Measurements from ENCODE around the gene AHCYL2.
A peak's percentile ranks its signal among the peaks of the same experiment; 100 is the strongest.
"Not testable (repeated sequence)": the region's sequence is repeated elsewhere in the genome, so short reads cannot be mapped to it uniquely, and the experiment has no call there.

AHCYL2 gene

DNA sequence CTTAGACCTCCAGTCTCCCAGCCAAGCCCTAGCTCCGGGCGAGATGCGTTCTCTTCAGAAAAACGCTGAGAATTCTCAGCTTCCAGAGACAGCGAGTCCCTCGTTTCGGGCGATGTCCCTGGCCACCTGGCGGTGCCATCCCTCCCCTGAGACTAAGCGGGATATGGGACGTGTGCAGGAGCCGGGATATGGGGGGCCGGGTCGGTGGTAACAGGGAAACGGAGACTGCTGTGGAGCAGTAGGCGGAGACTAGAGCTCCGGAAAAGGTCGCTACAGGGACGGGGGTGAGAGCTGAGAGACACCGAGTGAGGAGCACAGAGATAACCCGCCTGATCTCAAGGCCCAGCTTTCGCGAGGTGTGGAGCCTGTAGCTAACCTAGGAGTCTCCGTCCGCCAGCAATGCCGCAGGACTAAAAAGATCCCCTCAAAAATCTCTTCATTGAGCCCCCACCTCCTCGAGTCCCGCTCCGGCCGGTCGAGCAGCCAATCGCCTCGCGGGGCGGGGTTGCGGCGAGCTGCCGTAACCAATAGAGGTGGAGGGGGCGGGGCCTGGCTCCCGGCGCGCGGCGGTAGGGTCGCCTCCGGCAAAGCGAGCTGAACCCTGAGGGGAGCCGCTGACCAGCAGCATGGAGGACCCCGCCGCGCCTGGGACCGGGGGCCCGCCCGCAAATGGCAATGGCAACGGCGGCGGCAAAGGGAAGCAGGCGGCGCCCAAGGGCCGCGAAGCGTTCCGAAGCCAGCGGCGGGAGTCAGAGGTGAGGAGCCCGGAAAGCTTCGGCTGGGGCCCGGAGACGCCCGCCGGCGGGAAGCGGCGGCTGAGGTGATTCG is 209.2 kb downstream of the AHCYL2 start, which contains the start of gene STRIP2:
Gene STRIP2 (plus strand): TSS at position 586 of the 828 bp plus-strand sequence. CDS start 41 bp downstream, at position 627.
- DNase-seq = peak; percentile 61

DNA sequence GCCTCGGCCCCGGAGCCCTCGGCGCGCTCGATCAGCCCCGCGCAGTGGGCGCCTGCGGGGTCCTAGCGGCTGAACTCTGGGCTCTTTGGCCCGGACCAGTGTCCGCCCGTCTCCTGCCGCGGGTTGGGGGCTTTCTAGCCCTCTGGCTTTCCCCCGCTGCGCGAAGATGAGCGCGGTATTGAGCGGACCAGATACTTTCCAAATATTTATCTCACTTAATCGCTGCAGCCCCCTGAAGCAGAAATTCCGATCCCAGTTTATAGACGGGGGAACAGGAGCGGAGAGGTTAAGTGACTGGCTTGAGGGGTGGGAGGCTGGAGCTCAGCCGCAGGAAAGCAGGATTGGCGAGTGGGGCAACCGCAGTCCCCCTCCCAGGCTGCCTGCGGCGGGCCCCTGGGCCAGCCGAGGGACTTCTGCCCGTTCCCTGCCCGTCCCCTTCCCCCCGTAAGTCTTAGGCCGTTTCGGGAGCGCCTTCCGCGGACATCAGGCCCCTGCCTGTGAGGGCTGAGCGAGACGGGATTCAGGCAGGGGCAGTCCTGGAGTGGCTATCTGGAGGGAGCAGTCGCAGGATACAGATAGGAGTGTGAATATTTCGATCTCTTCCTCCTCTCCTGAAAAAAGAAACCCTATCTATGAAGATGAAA is 210.0 kb downstream of the AHCYL2 start:
- peak; percentile 23 for DNase-seq

DNA sequence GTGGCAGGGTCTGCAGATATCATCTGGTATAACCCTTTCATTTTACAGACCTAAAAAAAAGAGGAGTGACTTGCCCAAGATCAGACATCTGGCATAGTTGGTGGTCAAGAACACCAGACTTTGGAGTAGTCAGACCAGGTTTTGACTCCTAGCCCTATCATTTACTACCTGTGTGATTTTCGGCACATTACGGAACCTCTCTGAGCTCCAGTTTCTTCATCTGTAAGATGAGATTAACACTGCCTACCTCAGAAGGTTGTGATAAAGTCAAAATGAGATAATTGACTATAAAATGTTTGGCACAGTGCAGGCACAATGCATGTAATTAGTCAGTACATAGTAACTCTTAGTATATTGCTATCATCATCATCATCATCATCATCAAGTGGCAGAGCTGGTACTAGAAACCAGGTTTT is 210.6 kb downstream of the AHCYL2 start:
- DNase-seq = no peak

DNA sequence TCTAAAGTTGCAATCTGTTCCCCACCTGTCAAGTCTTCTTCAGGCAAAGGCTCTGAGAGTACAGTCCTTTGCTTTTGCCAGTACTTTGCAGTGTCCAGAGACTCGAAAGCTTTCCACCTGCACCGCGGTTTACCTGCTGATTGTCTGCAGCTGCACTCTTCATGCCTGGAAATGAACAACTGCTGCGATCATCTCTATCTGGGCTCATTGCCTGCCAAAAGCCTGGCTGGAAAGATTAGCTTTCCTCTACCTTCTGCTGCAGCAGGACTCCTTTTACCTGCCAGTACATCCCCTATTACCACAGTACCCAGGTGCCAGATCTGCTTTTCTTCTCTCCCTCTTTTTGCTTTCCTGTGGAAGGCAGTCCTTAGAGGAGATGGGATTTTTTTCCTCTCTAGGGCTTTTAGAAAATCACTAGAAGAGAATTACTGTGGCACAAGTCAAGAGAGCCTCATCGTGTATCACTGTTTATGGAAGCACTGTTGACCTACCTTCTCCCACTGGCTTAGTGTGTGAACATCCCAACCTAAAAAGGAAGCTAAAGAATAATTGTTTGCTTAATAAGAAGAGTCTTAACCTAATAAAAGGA is 211.6 kb downstream of the AHCYL2 start:
- no peak for DNase-seq

DNA sequence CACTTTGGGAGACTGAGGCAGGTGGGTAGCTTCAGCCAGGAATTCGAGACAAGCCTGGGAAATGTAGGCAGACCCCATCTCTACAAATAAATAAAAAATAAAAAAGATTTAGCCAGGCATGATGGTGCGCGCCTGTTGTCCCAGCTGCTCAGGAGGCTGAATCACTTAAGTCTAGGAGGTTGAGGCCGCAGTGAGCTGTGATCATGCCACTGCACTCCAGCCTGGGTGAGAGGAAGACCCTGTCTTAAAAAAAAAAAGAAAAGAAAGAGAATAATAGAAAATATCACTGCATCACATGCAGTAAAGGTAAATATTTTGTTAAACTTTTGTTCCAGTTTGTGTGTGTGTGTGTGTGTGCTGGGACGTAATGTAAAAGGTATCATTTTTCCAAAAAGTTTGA is 212.4 kb downstream of the AHCYL2 start:
- DNase-seq = no peak

DNA sequence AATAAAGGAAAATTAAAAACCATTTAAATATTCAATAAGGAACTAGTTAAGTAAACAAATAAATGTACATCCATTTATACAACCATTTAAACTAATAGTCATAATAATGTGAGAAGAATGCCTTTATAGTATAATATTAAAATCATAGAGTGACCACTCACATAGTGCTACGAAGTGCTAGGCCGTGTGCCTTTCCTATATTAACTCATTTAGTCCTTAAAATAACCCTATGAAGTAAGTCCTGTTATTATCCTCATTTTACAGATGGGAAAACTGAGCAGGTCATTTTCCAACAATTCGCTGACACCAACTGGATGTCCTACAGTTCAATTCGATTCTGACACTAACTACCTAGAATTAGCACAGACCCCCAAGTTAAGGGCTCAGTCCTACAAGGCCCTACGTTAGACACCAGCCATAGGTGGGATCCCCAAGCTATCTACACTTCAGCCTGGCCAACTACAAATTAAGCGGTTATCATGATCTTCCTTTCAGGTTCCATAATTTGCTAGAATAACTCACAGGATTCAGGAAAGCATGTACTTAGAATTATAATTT is 213.5 kb downstream of the AHCYL2 start:
- no peak for DNase-seq

DNA sequence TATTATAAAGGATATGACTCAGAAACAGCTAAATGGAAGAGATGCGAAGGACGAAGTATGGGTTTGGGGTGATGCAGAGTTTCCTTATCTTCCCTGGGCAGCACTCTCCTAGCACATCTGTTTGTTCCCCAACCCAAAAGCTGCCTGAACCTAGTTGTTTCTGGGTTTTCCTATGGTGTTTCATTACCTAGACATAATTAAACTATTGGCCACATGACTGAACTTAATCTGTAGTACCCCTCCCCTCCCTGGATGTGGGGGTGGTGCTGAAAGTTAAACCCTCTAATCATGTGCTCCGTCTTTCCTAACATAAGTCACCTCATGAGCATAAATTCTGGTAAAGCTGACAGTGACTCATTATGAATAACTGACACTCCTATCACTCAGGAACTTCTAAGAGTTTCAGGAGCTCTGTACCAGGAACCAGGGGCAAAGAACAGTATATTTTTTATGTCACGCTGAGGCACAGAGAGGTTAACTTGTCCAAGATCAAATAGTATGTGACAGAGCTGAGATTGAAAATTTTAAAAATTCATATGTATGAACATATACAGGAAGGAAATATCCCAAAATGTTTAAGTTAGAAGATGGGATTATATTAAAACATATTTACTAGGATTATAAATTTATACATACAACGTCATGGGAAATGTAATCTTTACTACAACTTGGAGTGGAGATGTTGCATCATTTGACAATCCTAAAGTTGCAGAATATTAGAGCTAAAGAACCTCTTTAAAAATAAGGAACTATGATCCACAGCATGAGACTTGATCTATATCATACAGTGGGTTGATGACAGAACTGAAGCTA is 214.2 kb downstream of the AHCYL2 start:
- peak; percentile 26 for DNase-seq

DNA sequence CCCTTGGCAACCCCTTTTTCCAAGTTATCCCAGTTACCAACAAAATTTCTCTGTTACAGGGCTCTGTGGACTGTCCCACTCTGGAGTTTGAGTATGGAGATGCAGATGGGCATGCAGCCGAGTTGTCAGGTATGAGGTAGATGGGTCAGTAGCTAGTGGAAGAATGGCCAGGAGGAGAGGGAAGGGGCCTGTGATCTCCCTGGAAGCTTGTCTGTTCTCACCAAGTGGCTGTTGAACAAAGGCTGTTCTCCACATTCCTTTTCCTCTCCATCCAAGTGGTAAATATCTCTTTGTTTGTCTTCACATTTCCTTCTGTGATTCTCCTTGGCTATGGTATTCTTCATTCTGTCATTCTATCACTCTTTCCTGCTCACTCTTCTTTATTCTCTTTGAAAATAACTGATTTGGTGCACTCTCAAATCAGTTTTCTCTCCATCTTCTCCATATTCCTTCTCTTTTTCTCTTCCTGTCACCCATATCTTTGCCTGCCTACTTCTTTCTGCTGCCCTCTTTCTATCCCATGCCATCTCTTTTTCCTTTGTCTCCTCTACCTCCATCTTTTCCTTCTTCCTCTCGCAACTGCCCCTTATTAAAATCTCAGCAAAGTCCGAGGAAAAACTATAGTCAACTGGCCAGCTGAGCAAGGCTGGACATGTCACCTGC is 215.3 kb downstream of the AHCYL2 start:
- no peak for DNase-seq

DNA sequence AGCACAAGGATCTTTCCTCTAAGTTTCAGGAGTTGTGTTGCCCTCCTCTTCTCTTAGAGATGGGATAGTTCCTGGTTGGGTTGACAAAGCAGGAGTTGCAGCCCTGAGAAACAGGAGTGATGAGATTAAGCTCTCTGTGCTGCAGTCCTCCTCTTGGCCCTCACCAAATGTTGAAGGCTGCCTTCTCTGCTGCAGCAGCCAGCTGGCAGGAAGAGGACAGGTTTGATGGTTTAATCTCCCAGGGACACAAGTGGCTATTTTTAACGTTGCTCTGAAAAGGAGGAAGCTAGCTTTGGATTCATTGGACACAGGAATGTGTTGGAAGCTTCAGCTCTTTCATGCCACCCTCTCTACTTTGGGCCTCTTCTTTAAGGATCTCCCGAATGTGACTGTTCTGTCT is 218.8 kb downstream of the AHCYL2 start:
- DNase-seq = no peak

DNA sequence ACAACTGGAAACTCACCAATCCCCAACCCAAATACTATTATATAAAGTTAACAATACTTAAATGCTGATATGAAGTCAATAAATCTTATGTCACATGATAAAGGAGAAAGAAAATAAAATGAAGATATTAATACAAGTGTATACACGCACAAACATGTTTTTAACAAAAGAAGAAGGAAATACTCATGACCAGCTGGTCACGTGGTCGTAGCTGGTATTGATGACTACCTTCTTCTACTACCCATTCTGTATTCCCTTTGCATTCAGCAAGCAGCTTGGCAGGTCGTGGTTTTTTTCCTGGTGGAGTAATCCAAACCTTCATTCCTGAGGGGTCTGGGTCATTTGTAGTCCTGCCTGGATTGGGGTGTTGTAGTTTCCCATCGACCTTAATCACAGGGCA is 219.9 kb downstream of the AHCYL2 start:
- DNase-seq = not testable (repeated sequence)

DNA sequence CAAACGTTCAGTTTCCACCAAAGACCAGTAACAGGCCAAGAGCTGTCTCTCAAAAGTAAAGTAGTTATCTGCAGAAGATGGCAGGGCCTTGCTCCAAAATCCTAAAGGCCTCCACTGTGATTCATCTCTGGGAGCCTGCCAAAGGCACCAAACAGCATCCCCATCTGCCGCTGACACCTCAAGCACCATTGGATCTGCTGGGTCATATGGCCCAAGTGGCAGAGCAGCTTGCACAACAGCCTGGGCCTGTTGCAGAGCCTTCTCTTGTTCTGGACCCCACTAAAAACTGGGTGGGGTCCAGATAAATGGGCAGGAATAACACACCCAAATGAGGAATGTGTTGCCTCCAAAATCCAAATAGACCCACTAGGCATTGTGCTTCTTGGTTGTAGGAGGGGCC is 222.1 kb downstream of the AHCYL2 start:
- DNase-seq = not testable (repeated sequence)

DNA sequence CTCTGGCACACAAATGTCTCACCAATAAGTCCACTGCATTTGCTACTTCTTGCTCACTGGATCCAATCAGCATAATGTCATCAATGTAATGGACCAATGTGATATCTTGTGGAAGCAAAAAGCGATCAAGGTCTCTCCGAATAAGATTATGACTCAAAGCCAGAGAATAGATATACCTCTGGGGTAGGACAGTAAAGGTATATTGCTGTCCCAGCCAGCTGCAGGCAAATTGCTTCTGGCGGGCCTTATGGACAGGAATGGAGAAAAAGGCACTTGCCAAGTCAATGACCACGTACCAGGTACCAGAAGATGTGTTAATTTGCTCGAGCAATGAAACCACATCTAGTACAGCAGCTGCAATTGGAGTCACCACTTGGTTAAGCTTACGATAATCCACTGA is 222.6 kb downstream of the AHCYL2 start:
- DNase-seq = not testable (repeated sequence)

DNA sequence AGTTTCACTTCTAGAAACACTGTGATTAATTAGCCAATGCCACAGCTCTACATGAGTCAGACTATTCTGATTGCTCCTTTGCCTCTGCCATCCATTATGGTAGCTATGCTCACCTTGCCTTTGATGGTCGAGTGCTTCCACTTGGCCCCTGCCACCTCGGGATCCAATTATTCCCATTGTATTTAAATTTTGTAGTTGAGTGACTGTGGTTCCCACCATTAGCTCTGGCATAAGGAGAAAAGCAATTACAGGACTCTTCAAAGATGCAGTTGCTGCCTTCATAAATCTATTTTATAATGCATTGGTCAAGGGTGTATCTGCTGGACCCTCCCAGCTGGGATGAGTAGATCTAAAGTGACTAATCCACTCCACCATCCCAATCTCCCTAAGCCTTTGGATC is 223.8 kb downstream of the AHCYL2 start:
- not testable (repeated sequence) for DNase-seq

DNA sequence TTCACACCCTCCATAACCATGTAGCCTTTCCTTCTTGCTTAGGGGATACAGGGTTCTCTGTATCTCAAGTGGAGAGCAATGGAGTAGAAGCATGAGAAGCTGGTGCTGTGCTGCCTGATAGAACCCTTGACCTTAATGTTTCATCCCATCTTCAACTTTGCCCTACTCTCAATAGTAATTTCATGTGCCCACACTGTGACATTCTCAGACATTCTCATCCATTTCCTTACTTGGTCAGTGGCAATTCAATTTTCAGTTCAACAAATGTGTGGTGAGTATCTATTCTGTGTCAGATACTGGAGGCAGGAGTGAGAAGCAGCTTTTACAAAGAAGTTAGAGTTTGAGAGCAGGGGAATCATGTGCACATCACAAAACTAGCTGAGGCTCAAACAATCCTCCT is 225.5 kb downstream of the AHCYL2 start:
- no peak for DNase-seq

DNA sequence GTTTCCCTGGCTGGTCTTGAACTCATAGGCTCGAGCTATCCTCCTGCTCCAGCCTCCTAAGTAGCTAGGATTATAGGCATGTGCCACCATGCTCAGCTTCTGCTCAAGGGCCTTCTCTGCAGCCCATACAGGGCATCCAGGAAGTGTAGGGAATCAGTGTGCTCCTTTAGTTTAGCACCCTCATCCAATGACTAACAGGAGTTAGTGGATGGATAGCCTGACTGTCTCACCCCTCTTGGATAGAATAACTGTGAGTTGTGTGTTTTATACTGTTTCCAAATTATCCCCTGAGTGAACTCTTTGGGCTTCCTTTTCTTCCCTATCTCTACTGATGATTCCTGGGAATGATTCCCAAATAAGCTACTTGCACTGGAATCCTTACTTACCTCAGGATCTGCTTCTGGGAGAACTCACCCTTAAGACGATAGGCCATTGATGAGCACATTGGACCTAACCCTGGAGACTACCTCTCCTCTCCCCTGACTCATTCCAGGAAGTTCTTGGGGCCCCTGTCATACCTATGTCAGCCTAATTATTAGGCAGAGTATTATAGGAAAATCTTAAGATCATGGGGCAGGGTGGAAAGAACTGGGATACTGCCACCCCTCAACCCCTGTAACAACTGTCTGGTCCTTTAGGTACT is 227.9 kb downstream of the AHCYL2 start:
- no peak for DNase-seq

DNA sequence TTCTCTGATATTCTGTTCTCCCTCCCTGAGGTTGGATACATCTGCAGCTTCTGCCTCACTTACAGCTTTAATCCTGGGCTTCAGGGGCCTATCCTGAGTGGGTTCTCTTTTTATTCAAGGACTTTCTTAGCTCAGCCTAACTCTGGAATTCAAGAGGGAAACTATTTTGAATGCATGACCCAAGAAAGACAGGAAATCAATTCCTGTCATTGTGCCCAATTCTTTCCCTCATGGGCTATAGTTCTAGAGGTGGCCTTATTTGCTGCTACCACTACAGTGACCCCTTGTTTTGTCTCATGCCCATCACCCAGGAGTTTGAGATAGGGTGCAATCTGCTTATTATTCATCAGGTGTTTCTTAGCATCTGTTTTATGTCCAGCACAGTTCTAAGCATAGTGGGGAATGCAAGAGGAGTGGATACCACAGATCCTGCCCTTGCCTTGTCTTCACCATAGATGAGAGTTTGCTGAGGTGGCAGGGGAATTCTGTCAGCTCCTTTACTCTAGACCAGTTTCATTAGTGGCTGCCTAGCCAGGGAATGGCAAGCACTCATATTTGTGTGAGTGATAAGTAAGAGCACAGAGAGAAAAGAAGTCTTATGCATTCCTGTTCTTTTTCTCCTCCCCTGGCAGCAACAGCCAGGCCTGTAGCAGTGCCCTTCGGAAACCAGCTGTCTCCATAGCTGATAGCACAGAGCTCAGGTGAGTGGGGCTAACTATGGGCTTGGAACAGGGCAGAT is 228.8 kb downstream of the AHCYL2 start:
- no peak for DNase-seq

DNA sequence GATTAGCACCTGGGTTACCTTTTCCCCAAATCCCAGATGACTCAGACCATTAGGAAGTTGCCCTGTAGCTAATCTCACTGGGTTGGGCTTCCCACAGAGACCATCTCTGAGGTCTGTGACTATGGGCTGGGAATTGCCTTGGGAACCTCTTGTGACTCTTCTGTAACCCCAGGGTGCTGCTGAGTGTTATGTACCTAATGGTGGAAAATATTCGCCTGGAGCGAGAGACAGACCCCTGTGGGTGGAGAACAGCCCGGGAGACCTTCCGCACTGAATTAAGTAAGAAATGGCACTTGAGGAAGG is 229.4 kb downstream of the AHCYL2 start:
- DNase-seq = no peak

DNA sequence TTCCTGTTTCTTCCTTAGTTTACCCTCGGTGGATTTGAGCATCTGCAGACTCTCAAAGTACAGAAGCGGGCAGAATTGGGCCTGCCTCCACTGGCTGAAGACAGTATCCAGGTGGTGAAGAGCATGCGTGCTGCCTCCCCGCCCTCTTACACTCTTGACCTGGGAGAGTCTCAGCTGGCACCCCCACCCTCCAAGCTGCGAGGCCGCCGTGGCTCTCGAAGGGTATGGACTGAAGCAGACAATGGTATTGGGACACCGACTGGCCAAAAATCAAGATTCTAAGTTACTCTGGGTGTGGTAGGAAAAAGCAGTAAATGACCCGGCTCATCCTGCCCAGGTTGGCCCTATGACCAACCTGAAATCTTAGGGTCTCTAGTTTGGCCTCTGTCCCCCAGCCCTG is 231.6 kb downstream of the AHCYL2 start:
- no peak for DNase-seq

DNA sequence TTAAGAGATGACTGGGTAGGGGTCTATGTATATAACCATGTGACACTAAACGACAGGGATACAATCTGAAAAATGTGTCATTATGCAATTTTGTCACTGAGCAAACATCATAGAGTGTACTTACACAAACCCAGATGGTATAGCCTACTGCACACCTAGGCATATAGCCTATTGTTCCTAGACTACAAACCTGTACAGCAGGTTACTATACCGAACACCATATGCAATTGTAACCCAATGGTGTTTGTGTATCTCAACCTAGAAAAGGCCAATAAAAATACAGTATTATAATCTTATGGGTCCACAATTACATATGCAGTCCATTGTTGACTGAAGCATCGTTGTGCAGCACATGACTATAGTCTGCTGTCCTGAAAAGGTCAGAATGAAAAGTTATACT is 232.3 kb downstream of the AHCYL2 start:
- DNase-seq = no peak

DNA sequence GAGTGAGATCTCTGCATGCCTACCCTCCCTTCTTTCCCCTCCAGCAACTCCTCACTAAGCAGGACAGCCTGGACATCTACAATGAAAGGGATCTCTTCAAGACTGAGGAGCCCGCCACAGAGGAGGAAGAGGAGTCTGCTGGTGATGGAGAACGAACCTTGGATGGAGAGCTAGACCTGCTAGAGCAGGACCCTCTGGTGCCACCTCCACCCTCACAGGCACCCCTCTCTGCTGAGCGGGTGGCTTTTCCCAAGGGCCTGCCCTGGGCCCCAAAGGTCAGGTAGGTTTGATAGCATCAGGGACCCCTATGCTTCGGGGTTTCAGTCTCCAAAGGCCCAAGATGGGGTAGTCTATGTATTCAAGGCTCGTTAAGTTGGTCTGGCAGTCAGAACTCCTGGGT is 233.3 kb downstream of the AHCYL2 start:
- no peak for DNase-seq

DNA sequence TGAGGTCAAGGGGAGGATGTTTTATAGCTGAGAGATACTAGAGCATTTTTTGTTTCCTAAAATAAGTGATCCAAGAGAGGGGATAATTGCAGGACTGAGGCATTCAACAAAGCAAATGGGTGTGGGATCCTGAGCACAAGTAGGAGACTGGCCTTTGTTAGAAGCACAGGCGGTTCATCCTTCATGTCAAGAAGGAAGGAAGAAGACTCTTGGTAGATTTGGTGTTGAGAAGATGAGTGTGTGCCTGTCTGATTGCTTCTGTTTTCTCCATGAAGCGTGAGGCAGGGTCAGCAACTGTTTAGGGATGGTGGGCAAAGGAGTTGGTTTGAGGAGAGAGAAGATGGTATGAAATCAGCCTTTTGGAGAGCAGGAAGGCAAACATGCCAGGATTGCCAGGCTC is 237.0 kb downstream of the AHCYL2 start:
- no peak for DNase-seq
